Fibroblast of lung (primary cell): ENCODE results near the gene USF3. TPM values are rescaled to one million over a fixed set of nuclear protein-coding genes. Genes with fewer than 3 reads are reported as not detected.

Experiments
- DNase-seq, 2 donors: peaks; one replicate each; pipeline versions ENCODE4 v3.0.0 to v3.0.0-alpha.2; 2010; ENCODE audit warnings: low read depth in 2 of 2
- H2AFZ ChIP-seq: 2 replicates; pipeline ENCODE4 v1.5.1; 2012; ENCODE audit warnings: low read length, control low read depth, inconsistent platforms
- H3K27ac ChIP-seq: 2 replicates; pipeline ENCODE4 v1.5.1; 2011; ENCODE audit warnings: low read length, control low read depth; ENCODE audit not compliant: insufficient read depth
- H3K27me3 ChIP-seq: 2 replicates; pipeline ENCODE4 v1.5.1; 2011; ENCODE audit warnings: mild to moderate bottlenecking, low read length; ENCODE audit not compliant: control insufficient read depth, insufficient read depth
- H3K36me3 ChIP-seq: 2 replicates; pipeline ENCODE4 v1.5.1; 2011; ENCODE audit warnings: low read length; ENCODE audit not compliant: control insufficient read depth, insufficient read depth
- H3K4me1 ChIP-seq: 2 replicates; pipeline ENCODE4 v1.5.1; 2011; ENCODE audit warnings: low read length; ENCODE audit not compliant: control insufficient read depth, insufficient read depth; ENCODE audit errors: extremely low read depth
- H3K4me2 ChIP-seq: 2 replicates; pipeline ENCODE4 v1.5.1; 2011; ENCODE audit warnings: low read length, control low read depth; ENCODE audit not compliant: insufficient read depth; ENCODE audit errors: extremely low read depth
- H3K4me3 ChIP-seq, 4 experiments: fragments of 200-600 bp in 1 of 4; sonication (generic) in 1 of 4; replicated peaks in 1 of 4; 2 replicates each; pipeline ENCODE4 v1.5.1; 2011 to 2016; ENCODE audit warnings: low read length in 4 of 4, low read depth in 3 of 4, mild to moderate bottlenecking in 3 of 4, control low read depth in 2 of 4, inconsistent platforms in 1 of 4, mixed read lengths in 1 of 4; ENCODE audit not compliant: insufficient read depth in 1 of 4; ENCODE audit errors: control extremely low read depth in 1 of 4
- H3K79me2 ChIP-seq: 2 replicates; pipeline ENCODE4 v1.5.1; 2012; ENCODE audit warnings: mild to moderate bottlenecking, low read length, inconsistent platforms; ENCODE audit not compliant: control insufficient read depth, insufficient read depth
- H3K9ac ChIP-seq: 2 replicates; pipeline ENCODE4 v1.5.1; 2011; ENCODE audit warnings: mild to moderate bottlenecking, low read length, control low read depth; ENCODE audit not compliant: insufficient read depth
- H3K9me3 ChIP-seq: 2 replicates; pipeline ENCODE4 v1.5.1; 2012; ENCODE audit warnings: low read depth, low read length; ENCODE audit not compliant: control insufficient read depth, insufficient read depth
- H4K20me1 ChIP-seq: 2 replicates; pipeline ENCODE4 v1.5.1; 2011; ENCODE audit warnings: low read length; ENCODE audit not compliant: control insufficient read depth, insufficient read depth; ENCODE audit errors: extremely low read depth
- CTCF ChIP-seq, 2 donors: IDR thresholded peaks in 1 of 2; conservative IDR thresholded peaks in 1 of 2; 1 replicate in 1 of 2; 2 replicates in 1 of 2; pipeline ENCODE4 v1.5.1; 2011 to 2012; ENCODE audit warnings: low read length in 2 of 2, control low read depth in 1 of 2, inconsistent platforms in 1 of 2, low read depth in 1 of 2, mild to moderate bottlenecking in 1 of 2
- EZH2 ChIP-seq: IDR thresholded peaks from 2 replicates; pipeline ENCODE4 v1.5.1; 2012; ENCODE audit warnings: low read length, control low read depth, mild to moderate bottlenecking; ENCODE audit errors: missing control alignments
- polyA plus RNA-seq, 2 donors: library from polyadenylated mRNA; depleted of rRNA in 1 of 2; stranded (reverse) in 1 of 2; unstranded in 1 of 2; fragments of >200 nt; gene quantifications; 2 replicates each; pipeline ENCODE4 v1.2.1, GENCODE V29; 2011 to 2012; ENCODE audit warnings: missing spikeins in 1 of 2
- total RNA-seq: library from RNA; depleted of rRNA; stranded (reverse); fragments of >200 nt; gene quantifications from 2 replicates; pipeline ENCODE4 v1.2.1, GENCODE V29; 2014

USF3 gene
- total and polyA plus RNA-seq, 2 donors (not counting 1 experiment from before 2014, with no cell fraction given) = 8.9 to 15.8 TPM

- TF ChIP-seq CTCF (conservative IDR thresholded peaks at IDR 0.05 in 1 of 2, IDR thresholded peaks at IDR 0.05 in 1 of 2; ENCODE audit: low read depth in 1 of 2, low read length in 2 of 2) = no peak
- TF ChIP-seq EZH2 = no peak
- DNase-seq = no peak
These were observed 41.6 kb downstream of the USF3 start for GRCh38 chr3:113654851-113655250.

GRCh38 chr3:113654310-113654709 lies 42.1 kb downstream of the USF3 start:
- H3K4me2 ChIP-seq = no peak overlapping the region
- no peak for DNase-seq
- no peaks in the 10 kb centered on the region for H3K79me2 ChIP-seq
- no peaks in the 10 kb centered on the region for H4K20me1 ChIP-seq
- no peaks in the 10 kb centered on the region for H3K9me3 ChIP-seq
- no peak overlapping the region for H3K4me3 ChIP-seq
- H2AFZ ChIP-seq = no peak overlapping the region
- TF ChIP-seq EZH2 (no peak), CTCF (conservative IDR thresholded peaks at IDR 0.05 in 1 of 2, IDR thresholded peaks at IDR 0.05 in 1 of 2; ENCODE audit: low read depth in 1 of 2, low read length in 2 of 2) (no peak)
- H3K27ac ChIP-seq = no peak overlapping the region
- no peaks in the 10 kb centered on the region for H3K27me3 ChIP-seq
- H3K36me3 ChIP-seq = peaks cover 2% of the 10 kb centered on the region
- H3K4me1 ChIP-seq = no peaks in the 10 kb centered on the region
- H3K9ac ChIP-seq = no peak overlapping the region

More at GRCh38 chr3:113654851-113655250, 41.6 kb downstream of the USF3 start:
- H2AFZ ChIP-seq = no peak overlapping the region
- no peaks in the 10 kb centered on the region for H3K79me2 ChIP-seq
- no peaks in the 10 kb centered on the region for H3K4me1 ChIP-seq
- no peaks in the 10 kb centered on the region for H4K20me1 ChIP-seq
- no peaks in the 10 kb centered on the region for H3K27me3 ChIP-seq
- no peak overlapping the region for H3K27ac ChIP-seq
- peaks cover 2% of the 10 kb centered on the region for H3K36me3 ChIP-seq
- H3K9me3 ChIP-seq = no peaks in the 10 kb centered on the region
- no peak overlapping the region for H3K4me3 ChIP-seq
- no peak overlapping the region for H3K4me2 ChIP-seq
- H3K9ac ChIP-seq = no peak overlapping the region

GRCh38 chr3:113649174-113649845 lies 47.1 kb downstream of the USF3 start:
- no peak for TF ChIP-seq EZH2
- TF ChIP-seq CTCF (conservative IDR thresholded peaks at IDR 0.05 in 1 of 2, IDR thresholded peaks at IDR 0.05 in 1 of 2; ENCODE audit: low read depth in 1 of 2, low read length in 2 of 2) = no peak
- DNase-seq = peak in 1 of 2 donors; percentile 55
- Histone ChIP-seq H4K20me1 (no peaks in the 10 kb centered on the region), H3K4me2 (no peak overlapping the region), H3K79me2 (no peaks in the 10 kb centered on the region), H3K27me3 (no peaks in the 10 kb centered on the region), H3K27ac (no peak overlapping the region), H3K9ac (no peak overlapping the region), H3K4me1 (no peaks in the 10 kb centered on the region), H3K9me3 (no peaks in the 10 kb centered on the region), H3K4me3 (no peak overlapping the region), H2AFZ (no peak overlapping the region), H3K36me3 (no peaks in the 10 kb centered on the region)
